NCI-H510A treated with DMSO at 0.1 percent for 48 hours (cell line): Measurements from ENCODE around the gene GNA14.
"Not testable (repeated sequence)": the region's sequence is repeated elsewhere in the genome, so short reads cannot be mapped to it uniquely, and the experiment has no call there.

Experiments used
- DNase-seq: peaks from one replicate; lab custom pipeline; 2025; lab: John Stamatoyannopoulos, UW

GNA14 gene

DNA sequence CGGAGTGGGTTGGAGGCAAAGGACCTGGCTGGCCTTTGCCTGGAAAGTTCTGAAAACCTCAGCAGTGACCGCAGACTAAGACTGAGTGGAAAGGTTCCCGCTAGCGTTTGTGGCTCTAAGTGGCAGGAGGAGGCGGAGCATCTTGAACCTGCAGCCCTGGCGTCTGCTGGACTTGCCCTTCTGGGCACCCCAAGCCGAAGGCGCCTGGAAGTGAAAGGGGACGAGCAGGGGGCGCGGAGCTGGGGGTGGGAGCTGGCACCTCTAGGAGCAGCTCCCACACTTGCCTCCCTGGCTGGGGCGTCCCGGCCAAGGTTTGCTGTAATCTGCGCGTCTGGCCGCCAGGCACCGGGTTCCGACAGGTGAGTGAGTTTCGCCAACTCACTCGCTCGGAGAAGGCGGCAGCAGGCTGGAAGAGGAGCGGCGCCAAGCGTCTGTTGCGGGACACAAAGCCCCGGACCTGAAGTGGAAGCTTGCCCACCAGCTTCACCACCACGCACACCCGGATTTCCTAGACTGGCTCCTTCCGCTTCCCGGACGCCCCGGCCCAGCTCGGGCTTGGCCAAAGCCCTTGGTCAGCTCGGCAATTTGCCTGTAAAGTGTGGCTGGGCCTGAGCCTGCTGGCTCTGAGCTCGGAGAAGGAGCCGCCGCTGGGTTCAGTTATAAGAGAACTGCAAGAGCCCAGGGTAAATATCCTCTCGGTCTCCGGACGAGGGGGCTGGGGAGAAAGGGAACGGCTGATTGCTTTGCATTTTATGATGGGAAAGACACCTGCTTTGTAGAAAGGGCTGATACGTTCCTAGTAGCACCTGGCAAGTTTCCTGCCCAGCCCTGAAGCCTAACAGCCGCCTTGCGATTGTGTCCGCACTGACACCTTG is at the start of gene GNA14:
Gene GNA14, minus strand, starts transcription at position 89 of the 875 bp plus-strand sequence. CDS start 529 bp downstream, outside the sequence.
- DNase-seq: peak; percentile 85

DNA sequence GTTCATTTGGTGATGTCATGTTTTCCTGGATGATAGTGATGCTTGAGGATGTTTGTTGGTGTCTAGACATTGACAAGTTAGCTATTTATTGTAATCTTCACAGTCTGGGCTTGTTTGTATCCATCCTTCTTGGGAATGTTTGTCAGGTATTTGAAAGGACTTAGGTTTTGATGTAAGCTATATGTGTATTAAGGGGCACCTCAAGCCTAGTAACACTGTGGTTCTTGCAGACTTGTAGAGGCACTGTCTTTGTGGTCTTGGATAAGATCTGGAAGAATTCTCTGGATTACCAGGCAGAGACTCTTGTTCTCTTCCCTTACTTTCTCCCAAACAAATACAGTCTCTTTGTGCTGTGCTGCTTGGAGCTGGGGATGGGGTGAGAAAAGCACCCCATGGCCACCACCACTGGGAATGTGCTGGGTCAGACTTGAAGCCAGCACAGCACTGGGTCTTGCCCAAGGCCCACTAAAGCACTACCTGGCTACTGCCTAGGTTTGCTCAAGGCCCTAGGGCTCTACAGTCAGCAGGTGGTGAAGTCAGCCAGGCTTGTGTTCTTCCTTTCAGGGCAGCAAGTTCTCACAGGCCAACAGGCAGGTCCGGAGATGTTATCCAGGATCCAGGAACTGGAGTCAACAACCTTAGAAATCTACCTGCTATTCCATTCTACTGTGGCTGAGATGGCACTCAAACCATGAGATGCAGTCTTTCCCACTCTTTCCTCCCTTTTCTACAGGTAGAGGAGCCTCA is 49.3 kb upstream of the GNA14 start:
- DNase-seq: no peak

GRCh38 chr9:77690723-77691122 is 42.6 kb upstream of the GNA14 start:
- DNase-seq: not testable (repeated sequence)

GRCh38 chr9:77690119-77690518 is 42.0 kb upstream of the GNA14 start:
- not testable (repeated sequence) for DNase-seq

DNA sequence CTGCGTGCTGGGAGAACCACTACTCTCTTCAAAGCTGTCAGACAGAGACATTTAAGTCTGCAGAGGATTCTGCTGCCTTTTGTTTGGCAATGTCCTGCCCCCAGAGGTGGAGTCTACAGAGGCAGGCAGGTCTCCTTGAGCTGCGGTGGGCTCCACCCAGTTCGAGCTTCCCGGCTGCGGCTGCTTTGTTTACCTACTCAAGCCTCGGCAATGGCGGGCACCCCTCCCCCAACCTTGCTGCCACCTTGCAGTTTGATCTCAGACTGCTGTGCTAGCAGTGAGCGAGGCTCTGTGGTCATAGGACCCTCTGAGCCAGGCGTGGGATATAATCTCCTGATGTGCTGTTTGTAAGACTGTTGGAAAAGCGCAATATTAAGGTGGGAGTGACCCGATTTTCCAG is 39.6 kb upstream of the GNA14 start:
- not testable (repeated sequence) for DNase-seq

DNA sequence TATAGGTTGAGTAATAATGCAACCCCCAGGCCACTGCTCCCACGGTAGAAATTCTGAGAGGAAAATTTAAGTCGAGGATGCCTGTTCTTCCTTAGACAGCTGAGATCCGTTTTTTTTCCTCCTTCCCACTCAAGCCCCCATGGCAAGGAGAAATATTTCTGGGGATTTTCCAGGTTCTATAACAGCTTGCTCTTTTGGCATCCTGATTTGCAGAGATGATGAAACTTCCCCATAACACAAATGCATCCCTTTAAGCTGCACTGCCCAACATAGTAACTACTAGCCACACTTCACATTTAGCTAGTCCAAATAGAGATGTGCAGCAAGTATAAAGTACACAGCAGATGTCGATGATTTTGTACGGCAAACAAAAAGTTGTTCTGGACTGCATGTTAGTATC is 32.5 kb upstream of the GNA14 start:
- DNase-seq: no peak

- DNase-seq: no peak
Measured at GRCh38 chr9:77679661-77680368, 31.7 kb upstream of the GNA14 start.

DNA sequence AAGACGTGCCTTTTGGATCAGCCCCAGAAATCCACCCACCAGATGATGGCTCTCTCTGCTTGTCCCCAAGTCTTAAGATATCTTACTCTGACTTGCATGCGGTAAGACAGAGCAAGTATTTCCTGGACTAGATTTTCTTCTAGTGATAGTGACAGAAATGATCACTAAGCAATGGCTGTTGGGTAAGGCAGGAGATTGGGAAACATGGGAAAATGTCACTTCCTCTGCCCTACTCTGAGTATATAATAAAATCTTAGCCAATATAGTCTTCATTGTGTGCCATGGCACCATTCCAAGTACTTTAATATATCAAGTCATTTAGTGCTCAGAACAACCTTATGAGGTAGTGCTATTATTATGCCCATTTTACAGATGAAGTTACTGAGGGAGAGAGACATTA is 31.0 kb upstream of the GNA14 start:
- DNase-seq: no peak

DNA sequence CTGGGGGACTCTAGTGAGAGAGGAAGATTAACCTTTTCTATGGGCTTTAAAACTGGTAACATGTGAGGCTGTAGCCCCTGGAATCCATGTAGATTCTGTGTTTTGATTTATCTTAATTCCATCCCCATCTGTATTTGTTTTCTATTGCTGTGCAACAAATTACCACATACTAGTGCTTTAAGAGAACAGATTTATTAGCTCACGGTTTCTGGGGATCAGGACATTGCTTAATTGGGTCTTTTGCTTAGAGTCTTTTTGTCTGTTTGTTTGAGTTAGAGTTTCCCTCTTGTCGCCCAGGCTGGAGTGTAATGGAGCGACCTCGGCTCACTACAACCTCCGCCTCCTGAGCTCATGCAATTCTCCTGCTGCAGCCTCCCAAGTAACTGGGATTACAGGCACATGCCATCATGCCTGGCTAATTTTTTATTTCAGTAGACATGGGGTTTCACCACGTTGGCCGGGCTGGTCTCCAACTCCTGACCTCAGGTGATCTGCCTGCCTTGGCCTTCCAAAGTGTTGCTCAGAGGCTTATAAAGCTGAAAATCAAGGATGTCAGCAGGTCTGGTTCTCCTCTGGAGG is 29.9 kb upstream of the GNA14 start:
- no peak for DNase-seq

GRCh38 chr9:77677397-77677796 is 29.3 kb upstream of the GNA14 start:
- no peak for DNase-seq

GRCh38 chr9:77673941-77674791 is 26.0 kb upstream of the GNA14 start:
- no peak for DNase-seq

DNA sequence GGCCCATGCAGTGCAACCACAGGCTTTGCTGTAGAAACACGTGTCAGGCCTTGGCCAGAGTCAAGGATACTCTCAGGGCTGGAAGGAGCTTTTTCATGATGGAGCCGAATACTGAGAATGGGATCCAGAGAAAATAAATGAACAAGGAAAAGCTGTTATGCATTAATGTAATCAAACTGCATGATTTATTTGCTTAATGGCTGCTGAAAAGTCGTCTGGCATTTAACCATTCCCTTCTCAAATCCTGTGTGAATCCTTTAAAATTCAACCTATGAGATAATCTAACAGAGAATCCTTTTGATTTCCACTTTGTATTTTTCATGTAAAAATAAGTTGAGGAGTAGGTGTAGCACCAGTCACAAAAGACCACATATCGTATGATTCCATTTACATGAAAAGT is 24.1 kb upstream of the GNA14 start:
- no peak for DNase-seq

DNA sequence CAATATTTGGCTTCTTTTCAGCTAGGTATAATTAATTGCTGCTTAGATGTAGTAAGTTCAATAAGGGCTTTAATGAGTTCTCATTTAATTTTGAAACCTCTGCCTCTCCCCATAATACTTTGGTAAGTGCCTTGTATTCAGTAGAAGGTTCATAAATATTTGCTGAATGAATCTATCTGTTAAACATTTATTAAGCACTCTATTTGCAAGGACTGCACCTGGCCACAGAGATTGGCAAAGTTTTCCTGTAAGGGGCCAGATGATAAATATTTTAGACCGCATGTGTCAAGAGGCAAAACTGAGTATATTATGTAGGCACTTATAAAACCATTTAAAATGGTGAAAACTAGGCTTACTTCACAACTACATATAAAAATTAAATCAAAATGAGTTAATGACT is 19.0 kb upstream of the GNA14 start:
- DNase-seq: no peak

DNA sequence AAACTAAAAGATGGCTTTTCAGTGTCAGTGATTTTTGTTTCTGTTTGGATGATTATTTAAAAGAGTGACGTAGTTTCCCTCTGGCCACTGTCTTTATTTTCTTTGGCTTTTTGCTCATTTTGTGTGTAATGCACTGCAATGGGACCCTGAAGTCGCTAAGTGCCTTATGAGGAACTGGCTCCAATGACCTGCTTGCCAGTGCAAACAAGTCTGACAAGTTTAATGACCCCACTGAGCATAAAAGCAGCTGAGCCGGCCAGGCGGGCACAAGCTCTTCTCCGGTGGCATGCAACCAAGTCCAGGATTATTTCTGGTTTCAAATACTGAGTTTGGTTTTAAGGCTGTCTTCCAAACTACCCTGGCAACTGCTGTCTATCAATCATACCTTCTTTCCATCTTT is 15.6 kb upstream of the GNA14 start:
- DNase-seq: peak; percentile 63

DNA sequence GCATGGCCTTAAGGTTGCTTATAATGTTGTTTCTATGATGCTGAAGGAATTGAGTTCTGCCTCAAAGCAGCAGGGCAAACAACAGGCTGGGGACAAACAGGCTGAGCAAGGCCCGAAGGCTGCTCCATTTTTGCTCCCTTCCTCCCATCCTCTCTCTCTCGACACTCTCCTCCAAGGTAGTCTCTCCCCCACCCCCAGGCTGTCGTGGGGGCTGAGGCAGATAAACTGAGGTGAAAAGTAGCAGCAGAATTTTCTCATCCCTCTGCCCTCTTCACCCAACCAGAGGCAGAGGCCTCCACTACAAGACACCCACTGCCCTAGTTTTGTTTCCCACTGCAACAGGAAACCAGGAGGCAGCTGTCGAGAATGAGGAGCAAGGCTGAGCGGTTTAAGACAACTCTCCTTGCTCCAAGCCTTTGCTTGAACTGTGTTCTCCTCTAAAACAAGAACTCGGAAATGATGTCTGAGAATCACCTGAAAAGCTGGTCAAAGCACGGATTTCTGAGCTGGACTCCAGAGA is 13.5 kb upstream of the GNA14 start:
- DNase-seq: no peak

GRCh38 chr9:77659926-77660325 is 11.8 kb upstream of the GNA14 start:
- no peak for DNase-seq

DNA sequence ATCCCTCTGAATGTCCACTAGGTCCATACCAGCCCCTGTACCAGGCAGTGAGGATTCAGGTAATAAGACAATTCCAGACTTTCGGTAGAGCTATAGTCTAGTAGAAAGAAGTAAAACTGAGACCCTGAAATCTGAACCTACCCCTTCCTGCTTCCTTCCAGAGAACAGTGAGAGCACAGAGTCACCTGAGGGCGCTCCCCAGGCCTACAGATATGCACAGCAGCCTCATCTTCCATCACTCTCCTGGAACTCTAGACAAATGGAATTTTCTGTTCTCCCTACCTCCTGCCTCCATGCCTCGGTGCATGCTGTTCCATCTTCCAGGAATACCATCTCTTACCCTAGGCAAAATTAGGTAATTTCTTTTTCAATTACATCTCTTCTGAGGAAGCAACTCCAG is 3.1 kb upstream of the GNA14 start:
- no peak for DNase-seq

DNA sequence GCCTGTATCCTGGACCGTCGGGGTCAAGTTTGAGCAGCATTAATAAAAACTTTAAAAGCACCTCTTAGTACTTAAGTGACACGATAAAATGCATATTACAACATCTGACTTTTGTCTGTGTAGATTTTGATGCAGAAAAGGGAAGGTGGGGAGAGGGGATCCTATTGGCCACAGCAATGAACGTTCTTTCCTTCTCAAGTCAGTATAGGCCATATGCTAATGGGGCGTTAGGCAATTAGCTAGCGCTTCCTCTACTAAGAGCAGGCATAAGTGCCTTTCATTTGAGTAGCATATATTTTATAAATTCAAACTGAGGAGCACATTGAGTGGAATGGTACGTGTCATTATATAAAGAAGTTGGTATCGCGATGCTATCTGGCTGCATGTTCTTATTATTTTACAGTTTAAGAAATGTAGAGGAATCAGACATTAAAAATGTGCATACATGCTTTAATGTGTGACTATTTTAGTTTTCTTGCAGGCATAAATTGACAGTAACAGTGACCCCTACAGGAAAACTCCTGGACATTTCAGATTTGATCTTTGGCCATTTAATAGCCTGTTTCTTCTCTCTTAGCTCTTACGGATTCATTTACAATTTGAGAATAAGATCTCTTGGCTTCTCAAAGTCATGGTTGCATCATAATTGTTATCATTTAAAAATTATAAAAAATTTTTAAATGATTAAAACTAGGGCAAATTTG is 1.1 kb upstream of the GNA14 start:
- peak; percentile 85 for DNase-seq

DNA sequence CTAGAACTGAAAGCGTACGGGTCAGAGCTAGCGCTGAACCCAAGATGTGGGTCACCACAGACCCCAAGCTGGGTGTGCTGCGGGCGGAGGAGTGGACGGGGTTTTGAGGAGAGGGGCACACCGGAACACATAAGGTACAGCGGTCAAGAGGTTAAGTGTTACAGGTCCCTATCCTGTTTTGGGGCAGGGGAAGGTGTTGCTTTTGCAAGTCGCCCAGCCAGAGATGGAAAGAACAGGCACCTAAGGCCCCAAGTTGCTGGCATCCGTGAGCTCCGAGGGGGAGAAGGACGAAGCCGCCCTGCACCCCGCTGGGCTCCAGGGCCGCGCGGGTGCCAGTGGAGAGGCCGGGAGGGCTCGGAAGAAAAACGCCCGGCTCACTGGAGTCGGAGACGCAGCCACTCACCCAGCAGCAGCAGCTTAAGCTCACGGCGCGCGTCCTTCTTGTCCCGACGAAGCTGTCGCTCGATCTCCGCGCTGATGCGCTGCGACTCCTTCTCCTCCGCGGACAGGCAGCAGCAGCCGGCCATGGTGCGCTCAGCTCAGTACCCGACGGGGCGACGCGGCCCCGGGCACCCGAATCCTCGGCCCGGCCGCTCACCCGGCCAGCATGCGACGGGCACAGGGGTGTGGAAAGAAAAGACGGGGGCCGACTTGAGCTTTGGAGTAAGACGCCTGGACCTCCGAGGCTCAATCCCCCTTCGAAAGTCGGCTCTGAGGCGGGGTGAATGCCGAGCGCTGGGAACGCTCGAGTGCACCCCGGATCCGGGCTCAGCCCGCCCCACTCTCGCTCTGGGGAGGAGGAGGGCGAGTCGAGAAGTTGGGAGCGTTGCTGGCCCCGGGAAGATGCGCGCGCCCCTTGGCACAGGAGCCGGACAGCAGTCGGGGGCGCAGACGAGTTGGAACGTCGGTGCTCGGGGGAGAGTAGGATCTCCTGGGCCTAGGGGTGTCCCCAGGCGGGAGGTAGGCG is 572 bp downstream of the GNA14 start:
- no peak for DNase-seq
